ENCODE measurements around the gene TAF5L. TPM values are rescaled to one million over a fixed set of nuclear protein-coding genes. Genes with fewer than 3 reads are reported as not detected.

TAF5L gene
- total and polyA plus RNA-seq, 2 of the 13 experiments (the other 11 are each of a cell fraction or from before 2014, with no cell fraction given) = 10.8 to 18.2 TPM

GRCh38 chr1:229558460-229559335 lies 67.2 kb downstream of the TAF5L start, which contains the start of gene ABCB10 (continued):
- 0 out of 2 replicates have a peak, but pooled peaks have one; percentile 54 for TF ChIP-seq CREB3 (CRISPR knock-in tag; IDR thresholded peaks at IDR 0.05)
- TF ChIP-seq UBTF (CRISPR knock-in tag; IDR thresholded peaks at IDR 0.05) = peak; percentile 94
- TF ChIP-seq PHF8 (CRISPR knock-in tag; IDR thresholded peaks at IDR 0.05) = peak; percentile 76
- no peak for TF ChIP-seq ZNF609 (CRISPR knock-in tag; IDR thresholded peaks at IDR 0.05; ENCODE audit: borderline replicate concordance)
- no peak for TF ChIP-seq PLRG1 (conservative IDR thresholded peaks at IDR 0.05)
- no peak for TF ChIP-seq ZNF879 (CRISPR knock-in tag; IDR thresholded peaks at IDR 0.05)
- TF ChIP-seq MTF1 (CRISPR knock-in tag; IDR thresholded peaks at IDR 0.05) = peak; percentile 46; the same call in 1 of the 2 replicates
- TF ChIP-seq NCOR1 (IDR thresholded peaks at IDR 0.05; ENCODE audit: borderline replicate concordance, low read length) = no peak
- 0 out of 2 replicates have a peak, but pooled peaks have one; percentile 18 for TF ChIP-seq SIX4 (CRISPR knock-in tag; IDR thresholded peaks at IDR 0.05)
- peak; percentile 96 for TF ChIP-seq ZNF580 (CRISPR knock-in tag; IDR thresholded peaks at IDR 0.05; ENCODE audit: borderline replicate concordance, low read depth)
- TF ChIP-seq PAX8 (CRISPR knock-in tag; IDR thresholded peaks at IDR 0.05; ENCODE audit: borderline replicate concordance) = 0 out of 2 replicates have a peak, but pooled peaks have one; percentile 55
- TF ChIP-seq KLF16 (CRISPR knock-in tag; IDR thresholded peaks at IDR 0.05) = peak in 1 of 2 experiments; percentile 85; a peak in 2 of 4 replicates
- no peak for TF ChIP-seq ZFP36L2 (CRISPR knock-in tag; IDR thresholded peaks at IDR 0.05)
- peak; percentile 48 for TF ChIP-seq RBM39 (IDR thresholded peaks at IDR 0.05; ENCODE audit: low read depth, low read length, poor library complexity, severe bottlenecking)
- TF ChIP-seq FOSL1 (CRISPR knock-in tag; IDR thresholded peaks at IDR 0.05; ENCODE audit: borderline replicate concordance) = no peak; the same call in 1 of the 2 replicates
- peak; percentile 81 for TF ChIP-seq SP4 (CRISPR knock-in tag; IDR thresholded peaks at IDR 0.05)
- TF ChIP-seq ZNF550 (CRISPR knock-in tag; IDR thresholded peaks at IDR 0.05; ENCODE audit: borderline replicate concordance) = no peak
- peak; percentile 98 for TF ChIP-seq HMGXB4 (CRISPR knock-in tag; IDR thresholded peaks at IDR 0.05; ENCODE audit: borderline replicate concordance in 1 of 2, low read depth in 1 of 2)
